Globus pallidus (tissue), 1 donor: Measurements from ENCODE around the gene COPS9.

Experiments used
- DNase-seq: peaks from one replicate; pipeline ENCODE4 v3.0.0-alpha.2; 2015; ENCODE audit warnings: low spot score

Gene COPS9

DNA sequence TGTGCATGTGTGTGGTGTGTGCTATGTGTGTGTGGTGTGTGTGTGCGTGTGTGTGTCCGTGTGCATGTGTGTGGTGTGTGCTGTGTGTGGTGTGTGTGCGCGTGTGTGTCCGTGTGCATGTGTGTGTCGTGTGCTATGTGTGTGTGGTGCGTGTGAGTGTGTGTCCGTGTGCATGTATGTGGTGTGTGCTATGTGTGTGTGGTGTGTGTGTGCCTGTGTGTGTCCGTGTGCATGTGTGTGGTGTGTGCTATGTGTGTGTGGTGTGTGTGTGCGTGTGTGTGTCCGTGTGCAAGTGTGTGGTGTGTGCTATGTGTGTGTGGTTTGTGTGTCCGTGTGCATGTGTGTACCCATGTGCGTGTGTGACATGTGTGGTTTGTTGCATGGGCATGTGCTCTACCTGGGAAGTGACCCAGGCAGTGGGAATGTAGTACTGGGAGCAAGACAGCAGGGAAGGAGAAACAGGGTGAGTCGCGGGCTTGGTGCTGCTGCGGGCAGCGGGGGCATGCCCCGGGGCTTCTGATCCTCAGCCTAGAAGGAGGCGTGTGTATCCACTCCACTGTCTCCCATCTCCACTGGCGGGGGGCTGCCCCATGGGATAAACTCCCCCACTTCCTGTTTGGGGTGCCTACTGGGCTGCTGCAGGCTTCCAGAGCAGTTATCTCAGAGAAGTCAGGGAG is 11.9 kb upstream of the COPS9 start:
- no peak for DNase-seq

GRCh38 chr2:240147382-240147781 is 11.3 kb upstream of the COPS9 start:
- no peak for DNase-seq

DNA sequence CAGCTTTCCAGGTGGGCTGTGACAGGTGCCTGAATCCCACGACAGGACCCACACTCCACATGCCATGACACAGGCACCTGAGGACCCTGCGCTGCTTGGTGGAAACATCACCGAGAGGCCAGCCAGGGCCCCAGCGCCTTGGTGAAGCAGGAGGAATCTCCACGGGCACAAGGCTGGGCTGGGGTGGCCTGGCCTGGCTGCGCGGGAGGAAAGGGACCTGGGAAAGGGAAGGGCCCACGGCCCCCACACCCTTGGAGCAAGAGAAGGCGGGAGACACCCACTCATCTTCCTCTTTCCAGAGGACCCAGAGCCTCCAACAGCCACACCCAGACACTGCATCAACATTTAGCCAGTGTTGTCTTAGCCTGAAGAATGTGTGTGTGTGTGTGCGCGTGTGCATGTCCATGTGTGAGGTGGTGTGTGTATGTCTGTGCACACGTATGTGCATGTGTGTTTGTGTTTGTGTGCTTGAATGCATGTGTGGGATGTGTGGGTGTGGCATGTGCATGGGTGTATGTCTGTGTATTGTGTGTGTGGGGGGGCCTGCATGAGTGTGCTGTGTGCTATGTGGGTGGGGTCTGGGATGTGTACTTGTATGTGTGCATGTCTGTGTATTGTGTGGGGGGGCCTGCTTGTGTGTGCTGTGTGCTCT is 10.6 kb upstream of the COPS9 start:
- DNase-seq, result no peak

DNA sequence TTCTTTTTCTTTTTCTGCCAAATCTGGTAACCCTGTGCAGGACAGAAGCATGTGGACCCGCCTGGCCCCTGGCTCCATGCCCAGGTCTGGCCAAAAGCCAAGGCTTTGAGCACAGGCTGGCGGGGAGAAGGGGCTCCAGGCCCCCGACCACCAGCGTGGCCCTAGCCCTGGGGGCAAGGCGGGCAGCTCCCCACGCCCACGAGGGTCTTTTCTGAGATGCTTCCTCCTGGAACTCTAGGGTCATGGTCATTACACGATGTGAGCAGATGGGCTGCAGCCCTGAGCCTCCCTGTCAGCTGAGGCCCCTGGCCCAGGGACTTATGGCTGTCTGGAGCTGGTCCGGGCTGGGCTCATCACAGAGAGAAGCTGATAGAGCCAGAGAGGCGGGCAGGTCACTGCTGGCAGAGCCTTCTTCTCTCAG is 10.0 kb upstream of the COPS9 start:
- no peak for DNase-seq

DNA sequence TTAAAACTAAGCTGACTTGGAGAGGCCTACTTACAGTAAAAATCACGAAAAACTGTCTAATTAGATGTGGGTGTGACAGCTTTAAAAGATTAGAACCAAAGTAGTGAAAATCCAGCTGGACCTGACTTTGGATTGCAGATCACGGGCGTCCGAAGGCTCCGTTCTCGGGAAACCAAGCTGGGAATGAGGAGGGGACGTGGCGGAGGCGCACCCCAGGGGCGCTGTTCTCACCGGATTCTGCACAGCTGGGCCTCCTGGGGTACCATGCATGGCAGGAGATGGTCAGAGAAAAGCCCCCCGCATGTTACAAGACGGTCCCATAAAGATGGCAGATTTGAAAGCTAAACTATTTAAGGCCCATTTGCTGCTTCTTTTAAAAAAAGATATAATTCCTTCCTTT is 9.4 kb upstream of the COPS9 start:
- no peak for DNase-seq

GRCh38 chr2:240144649-240145261 is 8.7 kb upstream of the COPS9 start:
- no peak for DNase-seq

- DNase-seq, result peak; percentile 59
Measured at GRCh38 chr2:240143801-240144648, 7.9 kb upstream of the COPS9 start.

- no peak for DNase-seq
Measured at GRCh38 chr2:240143276-240143675, 7.2 kb upstream of the COPS9 start.

GRCh38 chr2:240142859-240143258 is 6.8 kb upstream of the COPS9 start:
- no peak for DNase-seq

- no peak for DNase-seq
Measured at GRCh38 chr2:240142256-240142775, 6.2 kb upstream of the COPS9 start.

GRCh38 chr2:240141736-240142135 is 5.6 kb upstream of the COPS9 start:
- no peak for DNase-seq

DNA sequence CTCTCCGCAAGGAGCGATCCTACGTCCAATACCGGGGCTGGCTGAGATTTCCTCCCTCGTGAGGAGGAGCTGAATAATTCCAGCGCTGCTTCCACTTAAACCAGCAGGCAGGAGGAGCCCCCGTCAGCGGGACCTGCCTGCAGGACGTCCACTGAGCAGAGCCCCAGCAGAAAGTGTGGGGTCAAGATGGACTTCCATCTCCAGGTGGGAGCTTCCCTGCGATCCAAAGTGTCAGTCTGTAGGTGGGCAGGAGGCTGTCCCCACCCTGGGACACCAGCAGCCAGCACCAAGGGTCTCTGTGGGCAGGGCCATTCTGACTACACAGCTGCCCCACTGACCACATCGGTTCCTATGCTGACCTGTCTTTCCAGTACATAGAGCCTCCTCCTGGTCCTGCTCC is 4.8 kb upstream of the COPS9 start:
- DNase-seq, result no peak

- DNase-seq, result no peak
Measured at GRCh38 chr2:240140511-240140910, 4.4 kb upstream of the COPS9 start, which contains the start of gene OTOS. Gene OTOS (minus strand): TSS chr2:240140658. CDS start chr2:240140326, 332 bp downstream.

- DNase-seq, result no peak
Measured at GRCh38 chr2:240139666-240140393, 3.7 kb upstream of the COPS9 start.

GRCh38 chr2:240139011-240139441 is 2.9 kb upstream of the COPS9 start:
- no peak for DNase-seq

- DNase-seq, result no peak
Measured at GRCh38 chr2:240138254-240138984, 2.3 kb upstream of the COPS9 start.

DNA sequence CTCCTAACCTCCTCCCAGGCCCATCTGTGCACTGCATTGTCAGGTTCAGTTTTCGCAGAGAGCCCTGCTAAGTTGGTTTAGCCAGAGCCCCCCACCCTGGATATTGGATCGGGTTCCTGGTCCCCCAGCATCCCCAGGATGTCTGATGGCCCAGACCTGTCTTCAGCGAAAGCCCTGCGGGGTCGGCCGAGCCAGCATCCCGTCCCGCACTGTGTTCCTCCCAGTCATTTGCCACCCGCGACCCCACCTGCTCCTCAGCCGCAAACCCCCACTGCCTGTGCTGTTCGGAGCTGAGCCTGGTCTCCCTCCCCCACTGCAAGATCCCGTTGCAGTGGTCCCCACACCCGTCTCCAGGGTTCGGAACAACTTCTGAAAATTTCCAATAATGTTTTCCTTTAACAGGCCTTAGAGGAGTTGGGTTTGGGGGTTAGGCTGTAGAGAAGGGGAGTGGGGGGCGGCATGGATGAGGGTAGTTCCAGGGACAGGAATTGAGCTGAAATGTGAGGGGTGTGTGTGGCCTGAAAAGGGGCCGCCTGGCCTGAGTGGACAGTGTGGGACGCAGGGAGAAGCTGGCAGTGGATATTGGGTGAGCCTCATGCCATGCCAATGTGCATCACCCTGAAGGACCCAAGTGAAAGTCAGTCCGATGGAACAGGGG is 1.6 kb upstream of the COPS9 start:
- DNase-seq, result no peak

- no peak for DNase-seq
Measured at GRCh38 chr2:240136671-240137292, 677 bp upstream of the COPS9 start.

DNA sequence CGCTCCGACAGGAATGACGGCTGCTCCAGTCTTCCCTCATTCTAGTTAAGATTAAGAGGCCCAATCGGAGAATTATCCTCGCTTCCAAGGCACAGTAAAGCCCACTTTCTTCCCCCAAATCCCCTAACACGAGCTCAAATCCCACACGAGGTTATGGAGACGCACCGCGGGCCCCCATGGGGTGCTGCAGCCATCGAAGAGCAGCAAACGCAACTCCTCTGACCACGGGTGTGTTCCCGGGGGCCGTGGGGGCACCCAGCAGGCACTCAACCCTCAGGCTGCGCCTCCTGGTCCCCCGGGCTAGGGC is 446 bp downstream of the COPS9 start:
- DNase-seq, result no peak

DNA sequence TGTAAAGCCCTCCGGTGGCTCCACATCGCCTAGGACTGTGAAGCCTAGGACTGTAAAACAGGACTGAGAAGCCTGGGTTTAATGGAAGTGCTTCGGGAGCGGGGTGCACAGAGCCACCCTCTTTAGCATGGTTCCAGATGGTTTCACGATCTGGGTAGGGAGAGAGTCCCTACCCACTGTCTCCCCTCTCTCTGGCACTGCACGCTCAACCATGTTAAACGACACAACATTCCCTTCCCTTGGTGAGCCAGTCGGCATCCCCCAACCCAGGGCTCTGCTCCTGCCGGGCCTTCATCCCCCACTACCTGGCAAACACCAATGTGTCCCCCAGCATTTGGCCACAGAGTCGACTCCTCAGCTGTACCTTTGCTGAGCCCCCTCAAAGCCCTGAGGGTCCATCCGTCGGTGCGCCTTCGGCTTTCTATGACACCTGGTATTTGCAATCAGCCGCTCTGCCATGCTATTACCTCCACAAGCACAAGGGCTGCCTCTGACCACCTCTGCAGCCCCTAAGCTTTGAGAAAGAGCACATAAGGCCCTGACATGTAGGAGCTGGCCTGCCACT is 1.1 kb downstream of the COPS9 start:
- DNase-seq, result no peak
